Heart right ventricle (tissue), 16 donors: ENCODE results near the gene ZNF750. TPM values are rescaled to one million over a fixed set of nuclear protein-coding genes. Genes with fewer than 3 reads are reported as not detected.

Experiments
- ATAC-seq, 8 donors: fragments of 200-7000 bp; cut with Tn5 transposase; one replicate each; pipeline ENCODE4 v1.9.1; 2020; ENCODE audit warnings: mild to moderate bottlenecking in 8 of 8, moderate library complexity in 8 of 8, moderate number of reproducible peaks in 1 of 8
- DNase-seq, 2 donors: peaks; one replicate each; pipeline ENCODE4 v3.0.0-alpha.2; 2020
- H3K27ac ChIP-seq, 10 donors: fragments of 200-600 bp; sonication (generic) in 2 of 10; one replicate each; pipeline versions ENCODE4 v1.5.0 to v1.8.0; 2020 to 2022; ENCODE audit warnings: mild to moderate bottlenecking in 3 of 10
- H3K27me3 ChIP-seq, 7 donors: fragments of 200-600 bp; one replicate each; pipeline ENCODE4 v1.8.0; 2021 to 2022; ENCODE audit warnings: mild to moderate bottlenecking in 2 of 7
- H3K36me3 ChIP-seq, 9 donors: fragments of 200-600 bp; sonication (generic) in 1 of 9; one replicate each; pipeline versions ENCODE4 v1.5.0 to v1.8.0; 2020 to 2022; ENCODE audit warnings: mild to moderate bottlenecking in 2 of 9
- H3K4me1 ChIP-seq, 9 donors: fragments of 200-600 bp; sonication (generic) in 1 of 9; one replicate each; pipeline versions ENCODE4 v1.5.0 to v1.8.0; 2020 to 2022; ENCODE audit warnings: mild to moderate bottlenecking in 4 of 9
- H3K4me3 ChIP-seq, 10 donors: fragments of 200-600 bp; sonication (generic) in 2 of 10; one replicate each; pipeline versions ENCODE4 v1.5.0 to v1.8.0; 2020 to 2022; ENCODE audit warnings: mild to moderate bottlenecking in 7 of 10, moderate library complexity in 2 of 10
- H3K9me3 ChIP-seq, 11 donors: fragments of 200-600 bp in 10 of 11; sonication (generic) in 2 of 11; one replicate each; pipeline versions ENCODE4 v1.5.0 to v1.8.0; 2013 to 2022; ENCODE audit warnings: mild to moderate bottlenecking in 2 of 11, control low read depth in 1 of 11, moderate library complexity in 1 of 11
- CTCF ChIP-seq, 9 donors: fragments of 200-600 bp; sonication (generic) in 2 of 9; IDR thresholded peaks; one replicate each; pipeline versions ENCODE4 v1.5.0 to v1.8.0; 2021 to 2022; ENCODE audit warnings: antibody characterized with exemption in 9 of 9, mild to moderate bottlenecking in 5 of 9, moderate library complexity in 1 of 9
- WGBS, 2 donors: extraction: QIAGEN DNeasy Blood & Tissue Kit; methylation state at CpG; one replicate each; pipeline ENCODE4 v1.1.7; 2013; ENCODE audit warnings: inconsistent platforms in 1 of 2; 5-methylcytosine and 5-hydroxymethylcytosine counted together
- intact Hi-C, 10 donors: fragments of 100-400 bp; cut with DNase I; formaldehyde crosslinking; loops; one replicate each; pipeline versions ENCODE4 v1.11.1 to v1.14.2; 2022
- polyA plus RNA-seq, 2 donors: library from polyadenylated mRNA; stranded (reverse); fragments of 200-250 nt; gene quantifications; one replicate each; pipeline ENCODE4 v1.2.3, GENCODE V29; 2013
- total RNA-seq, 10 donors: library from RNA; stranded (reverse); fragmentation: NEBNext Ultra II Directional in 3 of 10; extraction: Animal tissue kit (Norgen Biotek cat#: 25700) in 3 of 10; gene quantifications; one replicate each; pipeline versions ENCODE4 v1.2.1 to v1.2.4, GENCODE V29; 2021 to 2023
- donor health status: Arrhythmogenic right ventricular cardiomyopathy.
- donor health status: ischemic (EF 13 %, LVEDD 7.1; RV severe dilation, severe dysfunction).
- donor health status: healthy with polysubstance abuse.
- donor health status: DM: no; HTN: yes; CAD: no.
- donor health status: DM: no; HTN: no; CAD: no.
- donor health status: ischemic (EF 25% LVEDD 6.9; RV normal size, moderate dysfunction).
- donor health status: ischemic (EF 25% LVEDD 5.7; RV mildly dilated, moderate dysfunction).
- donor health status: healthy.
- donor health status: DM: yes; HTN: yes; CAD: no.
- donor health status: Ischemic cardiomyopathy.
- donor health status: ischemic (EF 35%, LVEDD 5.7; RV mildly dilated, moderate dysfunction).
- donor health status: nonischemic (EF 11% LVEDD 7.7; RV severe dilation, severe dysfunction).
- donor health status: DM: yes; HTN: yes; CAD: no.
- donor health status: PGD.
- donor health status: ischemic (EF 29% LVEDD 5.4; RV normal size, mild dysfunction).
- donor health status: nonischemic (EF 23%, LVEDD 6.1; RV moderate dilation, normal function).

ZNF750 gene
- total and polyA plus RNA-seq, 12 donors, result 0.11 to 0.20 (median 0.15) TPM; not detected in 7

GRCh38 chr17:82874011-82874835 is 34.4 kb upstream of the ZNF750 start:
- Histone ChIP-seq H3K27me3 (no peaks in the 10 kb centered on the region), H3K27ac (no peak overlapping the region), H3K9me3 (no peaks in the 10 kb centered on the region), H3K36me3 (peaks cover 0 to 58% (median 13%) of the 10 kb centered on the region in 9 donors), H3K4me1 (peaks cover 9 to 78% (median 56%) of the 10 kb centered on the region in 9 donors), H3K4me3 (no peak overlapping the region)
- DNase-seq, result no peak
- TF ChIP-seq CTCF (IDR thresholded peaks at IDR 0.05), result no peak
- 93 to 94% methylated on average over 32 to 34 of the region's 34 CpGs for WGBS, 2 donors
- ATAC-seq, result no peak
- intact Hi-C loops, result no loop called here

- peaks cover 9 to 80% (median 56%) of the 10 kb centered on the region in 9 donors for H3K4me1 ChIP-seq
- no peak for TF ChIP-seq CTCF (IDR thresholded peaks at IDR 0.05)
- no peaks in the 10 kb centered on the region for H3K27me3 ChIP-seq
- H3K4me3 ChIP-seq, result no peak overlapping the region
- H3K27ac ChIP-seq, result no peak overlapping the region
- DNase-seq (no peak), ATAC-seq (no peak)
- H3K36me3 ChIP-seq, result peaks cover 0 to 56% (median 13%) of the 10 kb centered on the region in 9 donors
- intact Hi-C loops, result no loop called here
- no peaks in the 10 kb centered on the region for H3K9me3 ChIP-seq
- 94 to 96% methylated on average over 19 of the region's 19 CpGs for WGBS, 2 donors
Measured at GRCh38 chr17:82873521-82873920, 33.7 kb upstream of the ZNF750 start.

GRCh38 chr17:82872591-82873520 is 33.0 kb upstream of the ZNF750 start:
- H3K4me1 ChIP-seq, result peaks cover 9 to 80% (median 51%) of the 10 kb centered on the region in 9 donors
- no peak for DNase-seq
- H3K36me3 ChIP-seq, result peaks cover 0 to 51% (median 13%) of the 10 kb centered on the region in 9 donors
- no peak for ATAC-seq
- intact Hi-C loops, result no loop called here
- no peaks in the 10 kb centered on the region for H3K9me3 ChIP-seq
- peak overlapping the region in 8 of 10 donors; percentile 44 to 83 (median 78) for H3K27ac ChIP-seq
- WGBS, 2 donors, result 84 to 88% methylated on average over 33 of the region's 33 CpGs
- TF ChIP-seq CTCF (IDR thresholded peaks at IDR 0.05), result no peak
- no peak overlapping the region for H3K4me3 ChIP-seq
- no peaks in the 10 kb centered on the region for H3K27me3 ChIP-seq
